Lower leg skin (tissue), 4 donors: ENCODE measurements around the gene BNIP3. TPM values are rescaled to one million over a fixed set of nuclear protein-coding genes. Genes with fewer than 3 reads are reported as not detected.

ENCODE experiments used
- DNase-seq, 2 donors: peaks; one replicate each; pipeline ENCODE4 v3.0.0-alpha.2; 2019; ENCODE audit warnings: low spot score in 2 of 2
- H3K4me3 ChIP-seq: fragments of 200-600 bp; sonication (generic); 2 replicates; pipeline ENCODE4 v1.5.1; 2017; ENCODE audit warnings: mild to moderate bottlenecking, low read depth; ENCODE audit not compliant: poor library complexity, severe bottlenecking
- POLR2A ChIP-seq, 2 donors: fragments of 450-650 bp; IDR thresholded peaks; one replicate each; pipeline ENCODE4 v1.6.1; 2016 to 2017; ENCODE audit warnings: antibody characterized with exemption in 2 of 2, mild to moderate bottlenecking in 1 of 2, moderate library complexity in 1 of 2
- WGBS, 2 donors: methylation state at CpG; one replicate each; pipeline ENCODE4 v1.1.5; 2018; 5-methylcytosine and 5-hydroxymethylcytosine counted together
- intact Hi-C: fragments of 100-400 bp; cut with DNase I; formaldehyde crosslinking; loops from one replicate; pipeline ENCODE4 v1.15.0; 2023; ENCODE audit warnings: low total_unique reads
- total RNA-seq, 4 donors: library from RNA; depleted of rRNA; stranded (reverse); fragments of >200 nt; gene quantifications; one replicate each; pipeline ENCODE4 v1.1.0, GENCODE V29; 2016
- TF ChIP-seq, protein P1 (sequence below), 3 donors: fragments of 450-650 bp; IDR thresholded peaks; one replicate each; pipeline ENCODE4 v1.5.1; 2016; ENCODE audit warnings: antibody characterized with exemption in 3 of 3, mild to moderate bottlenecking in 3 of 3, moderate library complexity in 2 of 3

The BNIP3 gene
- total RNA-seq, 4 donors from 2014 or later: 78.4 to 241 (median 168) TPM

DNA sequence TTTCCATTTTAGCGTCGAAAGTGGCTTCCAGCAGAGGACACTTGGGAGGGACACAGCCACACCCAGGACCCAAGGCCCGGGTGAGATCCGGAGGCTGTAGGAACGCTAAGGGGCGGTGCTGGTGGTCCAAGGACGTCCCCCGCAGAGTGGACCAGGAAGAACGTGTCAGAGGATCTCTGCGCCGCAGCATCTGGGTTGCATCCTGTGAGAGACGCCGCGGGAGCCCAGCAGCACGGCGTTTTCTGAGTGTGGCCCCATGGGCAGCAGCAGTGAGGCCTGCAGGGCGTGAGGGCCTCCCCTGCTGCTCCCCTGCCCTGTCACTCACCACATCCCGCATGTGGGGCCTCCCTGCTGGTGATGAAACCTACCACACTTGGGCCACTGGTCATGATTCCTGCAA, 40.5 kb upstream of the BNIP3 start:
- intact Hi-C loops: no loop called here
- no peak for DNase-seq
- no peak overlapping the region for H3K4me3 ChIP-seq
- TF ChIP-seq, protein P1, sequence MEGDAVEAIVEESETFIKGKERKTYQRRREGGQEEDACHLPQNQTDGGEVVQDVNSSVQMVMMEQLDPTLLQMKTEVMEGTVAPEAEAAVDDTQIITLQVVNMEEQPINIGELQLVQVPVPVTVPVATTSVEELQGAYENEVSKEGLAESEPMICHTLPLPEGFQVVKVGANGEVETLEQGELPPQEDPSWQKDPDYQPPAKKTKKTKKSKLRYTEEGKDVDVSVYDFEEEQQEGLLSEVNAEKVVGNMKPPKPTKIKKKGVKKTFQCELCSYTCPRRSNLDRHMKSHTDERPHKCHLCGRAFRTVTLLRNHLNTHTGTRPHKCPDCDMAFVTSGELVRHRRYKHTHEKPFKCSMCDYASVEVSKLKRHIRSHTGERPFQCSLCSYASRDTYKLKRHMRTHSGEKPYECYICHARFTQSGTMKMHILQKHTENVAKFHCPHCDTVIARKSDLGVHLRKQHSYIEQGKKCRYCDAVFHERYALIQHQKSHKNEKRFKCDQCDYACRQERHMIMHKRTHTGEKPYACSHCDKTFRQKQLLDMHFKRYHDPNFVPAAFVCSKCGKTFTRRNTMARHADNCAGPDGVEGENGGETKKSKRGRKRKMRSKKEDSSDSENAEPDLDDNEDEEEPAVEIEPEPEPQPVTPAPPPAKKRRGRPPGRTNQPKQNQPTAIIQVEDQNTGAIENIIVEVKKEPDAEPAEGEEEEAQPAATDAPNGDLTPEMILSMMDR (IDR thresholded peaks at IDR 0.05): no peak
- no peak for TF ChIP-seq POLR2A (IDR thresholded peaks at IDR 0.05)
- 90 to 91% methylated on average over 14 to 18 of the region's 18 CpGs for WGBS, 2 donors

DNA sequence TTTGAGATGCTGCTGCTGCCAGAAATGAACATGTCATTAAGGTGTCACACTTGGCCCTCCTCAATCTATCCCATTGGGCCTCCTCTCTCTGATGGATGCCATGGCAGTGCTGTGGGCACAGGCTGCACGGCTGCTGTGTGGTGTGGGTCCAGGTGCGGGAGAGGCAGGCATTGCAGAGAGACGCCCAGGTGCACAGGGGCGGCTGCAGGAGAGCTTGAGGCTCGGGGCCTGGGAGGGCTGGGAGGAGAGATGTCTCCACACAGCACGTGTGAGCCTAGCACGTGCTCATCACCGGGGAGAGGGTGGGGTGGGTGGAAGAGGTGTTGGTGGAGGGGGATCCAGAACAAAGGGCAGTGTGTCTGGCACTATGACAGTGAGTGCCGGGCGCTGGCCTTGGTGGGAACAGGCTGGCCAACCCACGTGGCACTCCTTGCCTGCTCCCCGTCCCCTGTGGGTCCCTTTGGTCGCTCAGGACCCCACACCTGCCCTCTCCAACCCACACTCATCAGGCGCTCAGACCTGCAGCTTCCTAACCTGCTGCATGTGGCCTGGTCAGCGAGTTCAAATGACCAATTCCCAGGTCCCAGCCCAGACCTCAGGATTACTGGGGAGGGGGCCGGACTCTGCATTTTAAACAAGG, 39.9 kb upstream of the BNIP3 start:
- TF ChIP-seq POLR2A (IDR thresholded peaks at IDR 0.05): no peak
- TF ChIP-seq, protein P1 (IDR thresholded peaks at IDR 0.05): no peak
- WGBS, 2 donors: 88 to 89% methylated on average over 15 to 16 of the region's 16 CpGs
- no peak overlapping the region for H3K4me3 ChIP-seq
- DNase-seq: no peak
- intact Hi-C loops: no loop called here

DNA sequence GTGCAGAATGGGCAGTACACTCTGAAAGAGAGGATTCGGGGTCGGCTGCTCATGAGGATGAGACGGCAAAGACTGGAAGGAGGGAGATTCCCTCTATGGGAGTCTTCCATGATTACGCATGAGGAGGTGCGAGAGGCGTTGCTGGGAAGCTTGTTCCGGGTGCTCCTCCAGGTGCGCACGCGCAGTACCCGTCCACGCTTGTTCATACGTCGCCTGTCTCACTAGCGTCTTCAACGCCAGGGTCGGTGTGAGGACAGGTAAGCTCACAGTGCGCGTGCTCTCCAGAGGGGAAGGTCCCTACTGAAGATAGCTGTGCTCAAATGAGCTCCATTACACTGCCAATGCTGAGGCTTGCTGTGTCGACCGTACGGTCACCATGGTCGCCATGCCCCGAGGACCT, 39.3 kb upstream of the BNIP3 start:
- TF ChIP-seq POLR2A (IDR thresholded peaks at IDR 0.05): no peak
- TF ChIP-seq, protein P1 (IDR thresholded peaks at IDR 0.05): no peak
- 91 to 92% methylated on average over 23 to 24 of the region's 24 CpGs for WGBS, 2 donors
- intact Hi-C loops: no loop called here
- H3K4me3 ChIP-seq: no peak overlapping the region
- DNase-seq: no peak

DNA sequence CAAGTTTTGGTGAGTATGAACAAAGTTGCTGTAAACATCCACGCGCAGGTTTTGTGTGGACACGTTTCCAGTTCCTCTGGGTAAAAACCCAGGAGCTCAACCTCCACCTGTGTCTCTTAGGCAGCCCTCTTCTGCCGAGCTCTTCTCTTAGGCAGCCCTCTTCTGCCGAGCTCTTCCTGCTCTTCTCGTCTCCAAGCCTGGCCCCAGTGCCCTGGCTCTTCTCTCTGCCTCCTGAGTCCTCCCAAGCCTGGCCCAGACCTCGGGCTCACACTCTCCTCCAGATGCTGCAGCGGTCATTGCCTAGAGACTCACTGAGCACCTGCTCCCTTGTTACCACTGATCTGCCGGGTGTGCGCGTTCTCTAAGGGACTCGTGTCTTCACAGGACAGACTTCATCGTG, 38.7 kb upstream of the BNIP3 start:
- 84 to 87% methylated on average over 13 of the region's 13 CpGs for WGBS, 2 donors
- no peak for DNase-seq
- H3K4me3 ChIP-seq: no peak overlapping the region
- no peak for TF ChIP-seq POLR2A (IDR thresholded peaks at IDR 0.05)
- TF ChIP-seq, protein P1 (IDR thresholded peaks at IDR 0.05): no peak
- intact Hi-C loops: no loop called here

DNA sequence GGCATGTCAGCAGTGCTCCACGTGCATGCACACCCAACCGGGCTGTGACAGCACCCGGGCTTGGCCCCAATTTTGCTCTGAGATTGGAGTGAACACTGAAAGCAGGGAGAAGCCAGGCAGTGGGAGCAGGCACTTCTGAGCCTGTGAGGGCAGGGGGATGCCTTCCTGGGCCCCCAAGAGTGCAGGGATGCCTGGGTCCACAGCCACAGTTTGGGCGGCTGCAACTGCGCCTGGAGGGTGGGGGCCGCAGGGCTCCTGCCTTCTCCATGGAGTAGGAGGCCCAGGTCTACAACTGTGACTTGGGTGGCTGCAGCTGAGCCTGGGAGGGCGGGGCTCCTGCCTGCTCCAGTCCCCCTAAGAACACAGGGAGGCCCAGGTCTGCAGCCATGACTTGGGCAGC, 37.6 kb upstream of the BNIP3 start:
- H3K4me3 ChIP-seq: no peak overlapping the region
- no peak for DNase-seq
- 97 to 100% methylated on average over 3 to 6 of the region's 7 CpGs for WGBS, 2 donors
- intact Hi-C loops: no loop called here
- TF ChIP-seq, protein P1 (IDR thresholded peaks at IDR 0.05): no peak
- TF ChIP-seq POLR2A (IDR thresholded peaks at IDR 0.05): no peak

DNA sequence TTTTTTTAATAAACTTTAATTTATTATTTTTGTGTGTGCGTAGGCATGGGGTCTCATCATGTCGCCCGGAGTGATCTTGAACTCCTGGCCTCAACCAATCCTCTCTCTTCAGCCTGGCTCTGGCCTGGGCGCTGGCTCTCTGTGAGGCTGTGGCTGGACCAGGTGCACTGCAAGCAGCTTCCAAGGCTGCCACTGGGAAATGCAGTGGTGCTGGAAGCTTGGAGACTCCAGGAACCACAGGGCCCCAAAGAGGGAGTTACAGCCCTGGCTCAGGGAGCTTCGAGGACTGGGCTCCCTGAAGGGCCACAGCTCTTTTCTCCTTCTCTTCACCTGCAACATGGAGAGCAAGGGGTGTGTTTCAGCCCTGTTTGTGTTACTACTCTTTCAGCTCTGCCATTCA, 36.7 kb upstream of the BNIP3 start:
- intact Hi-C loops: no loop called here
- no peak for DNase-seq
- WGBS, 2 donors: 57 to 91% methylated on average over 5 of the region's 5 CpGs
- TF ChIP-seq, protein P1 (IDR thresholded peaks at IDR 0.05): no peak
- TF ChIP-seq POLR2A (IDR thresholded peaks at IDR 0.05): no peak
- no peak overlapping the region for H3K4me3 ChIP-seq
